Keratinocyte (primary cell): ENCODE measurements around the gene BABAM2. TPM values are rescaled to one million over a fixed set of nuclear protein-coding genes. Genes with fewer than 3 reads are reported as not detected.

Experiments
- DNase-seq: peaks from one replicate; pipeline ENCODE4 v3.0.0-alpha.2; 2011; ENCODE audit warnings: low read depth, missing footprints, low spot score
- FAIRE-seq: peaks from 2 replicates; lab custom pipeline; 2011; peaks lifted over from hg19 to GRCh38; lab: Jason Lieb, UNC
- H2AFZ ChIP-seq: 2 replicates; pipeline ENCODE4 v1.6.0; 2012; ENCODE audit warnings: low read length, control low read depth, inconsistent platforms; ENCODE audit not compliant: control insufficient read depth
- H3K27ac ChIP-seq: 2 replicates; pipeline ENCODE4 v1.5.1; 2011; ENCODE audit warnings: low read length; ENCODE audit not compliant: control insufficient read depth, insufficient read depth
- H3K27me3 ChIP-seq: 3 replicates; pipeline ENCODE4 v1.6.0; 2011; ENCODE audit warnings: low read length; ENCODE audit not compliant: control insufficient read depth, insufficient read depth; ENCODE audit errors: extremely low read depth
- H3K36me3 ChIP-seq, 2 experiments: 2 replicates in 1 of 2; 3 replicates in 1 of 2; pipeline ENCODE4 v1.5.1; 2011; ENCODE audit warnings: low read length in 2 of 2, mild to moderate bottlenecking in 1 of 2; ENCODE audit not compliant: control insufficient read depth in 2 of 2, insufficient read depth in 2 of 2; ENCODE audit errors: extremely low read depth in 1 of 2
- H3K4me1 ChIP-seq: 3 replicates; pipeline ENCODE4 v1.5.1; 2011; ENCODE audit warnings: low read length; ENCODE audit not compliant: control insufficient read depth, insufficient read depth; ENCODE audit errors: extremely low read depth
- H3K4me2 ChIP-seq: 3 replicates; pipeline ENCODE4 v1.6.0; 2011; ENCODE audit warnings: low read depth, low read length; ENCODE audit not compliant: control insufficient read depth, insufficient read depth; ENCODE audit errors: extremely low read depth
- H3K4me3 ChIP-seq, 3 experiments: fragments of 200-600 bp in 1 of 3; sonication (generic) in 1 of 3; 2 replicates in 2 of 3; 3 replicates in 1 of 3; pipeline ENCODE4 v1.5.1; 2011 to 2016; ENCODE audit warnings: low read length in 3 of 3, mild to moderate bottlenecking in 3 of 3, control low read depth in 2 of 3, inconsistent platforms in 1 of 3, low read depth in 1 of 3, mixed read lengths in 1 of 3, mixed run types in 1 of 3, moderate library complexity in 1 of 3; ENCODE audit not compliant: control insufficient read depth in 2 of 3, insufficient read depth in 2 of 3; ENCODE audit errors: extremely low read depth in 1 of 3
- H3K79me2 ChIP-seq: 2 replicates; pipeline ENCODE4 v1.6.0; 2012; ENCODE audit warnings: low read length; ENCODE audit not compliant: control insufficient read depth, insufficient read depth
- H3K9ac ChIP-seq: 3 replicates; pipeline ENCODE4 v1.6.0; 2011; ENCODE audit warnings: low read length; ENCODE audit not compliant: control insufficient read depth, insufficient read depth; ENCODE audit errors: extremely low read depth
- H3K9me1 ChIP-seq: 3 replicates; pipeline ENCODE4 v1.6.0; 2011; ENCODE audit warnings: low read length; ENCODE audit not compliant: control insufficient read depth, insufficient read depth; ENCODE audit errors: extremely low read depth
- H3K9me3 ChIP-seq: 2 replicates; pipeline ENCODE4 v1.5.1; 2012; ENCODE audit warnings: low read depth, low read length; ENCODE audit not compliant: control insufficient read depth
- H4K20me1 ChIP-seq: 3 replicates; pipeline ENCODE4 v1.6.0; 2011; ENCODE audit warnings: low read length; ENCODE audit not compliant: control insufficient read depth, insufficient read depth; ENCODE audit errors: extremely low read depth
- CTCF ChIP-seq, 3 experiments: IDR thresholded peaks in 1 of 3; conservative IDR thresholded peaks in 1 of 3; optimal IDR thresholded peaks in 1 of 3; 2 replicates in 2 of 3; 3 replicates in 1 of 3; pipeline versions ENCODE3 to v1.5.1; 2011; ENCODE audit warnings: low read length in 3 of 3, mild to moderate bottlenecking in 3 of 3, moderate library complexity in 2 of 3, control low read depth in 1 of 3, inconsistent platforms in 1 of 3; ENCODE audit not compliant: insufficient read depth in 2 of 3; ENCODE audit errors: extremely low read depth in 1 of 3
- EZH2 ChIP-seq: IDR thresholded peaks from one replicate; pipeline ENCODE4 v1.6.1; 2012; ENCODE audit warnings: inconsistent platforms, mild to moderate bottlenecking, low read length, moderate library complexity
- dilution Hi-C: fragments of 300-500 bp; cut with MboI; formaldehyde crosslinking; loops from one replicate; pipeline ENCODE4 v1.7.0; 2020; ENCODE audit warnings: low sequenced_read_pairs; ENCODE audit not compliant: extremely low pct_ligation_motif_present
- polyA plus RNA-seq, 5 experiments: library from polyadenylated mRNA; depleted of rRNA in 3 of 5; stranded (reverse) in 3 of 5; stranded (forward) in 1 of 5; unstranded in 1 of 5; fragments of >200 nt; gene quantifications; 1 replicate in 1 of 5; 2 replicates in 3 of 5; 3 replicates in 1 of 5; pipeline versions ENCODE4 v1.2.1 to v1.2.3, GENCODE V29; 2011 to 2012; ENCODE audit warnings: missing spikeins in 2 of 5, low read depth in 1 of 5, low replicate concordance in 1 of 5

BABAM2 gene
- polyA plus RNA-seq, 1 donor (not counting 4 experiments of a cell fraction or from before 2014, with no cell fraction given): 29.8 TPM

GRCh38 chr2:28117104-28117596 is 226.6 kb downstream of the BABAM2 start:
- no peak overlapping the region for H3K4me3 ChIP-seq
- no peak overlapping the region for H2AFZ ChIP-seq
- no peak for TF ChIP-seq EZH2
- no peak for TF ChIP-seq CTCF (optimal IDR thresholded peaks at IDR 0.05 in 1 of 3, IDR thresholded peaks at IDR 0.05 in 1 of 3, conservative IDR thresholded peaks at IDR 0.05 in 1 of 3; ENCODE audit: extremely low read depth in 1 of 3, insufficient read depth in 2 of 3, low read length in 3 of 3)
- H3K9me1 ChIP-seq: no peaks in the 10 kb centered on the region
- no peaks in the 10 kb centered on the region for H3K27me3 ChIP-seq
- no peak overlapping the region for H3K9ac ChIP-seq
- dilution Hi-C loops: no loop called here
- H4K20me1 ChIP-seq: no peaks in the 10 kb centered on the region
- FAIRE-seq (no peak), DNase-seq (no peak)
- no peak overlapping the region for H3K4me2 ChIP-seq
- H3K27ac ChIP-seq: no peak overlapping the region
- H3K36me3 ChIP-seq: no peaks in the 10 kb centered on the region
- no peaks in the 10 kb centered on the region for H3K9me3 ChIP-seq
- no peaks in the 10 kb centered on the region for H3K79me2 ChIP-seq
- H3K4me1 ChIP-seq: no peaks in the 10 kb centered on the region

GRCh38 chr2:28119631-28120030 is 229.1 kb downstream of the BABAM2 start:
- FAIRE-seq: no peak
- dilution Hi-C loops: no loop called here
- H3K9me3 ChIP-seq: no peaks in the 10 kb centered on the region

More at GRCh38 chr2:28119631-28120030, 229.1 kb downstream of the BABAM2 start:
- no peak overlapping the region for H3K4me3 ChIP-seq
- no peaks in the 10 kb centered on the region for H3K27me3 ChIP-seq
- no peak for TF ChIP-seq CTCF (optimal IDR thresholded peaks at IDR 0.05 in 1 of 3, IDR thresholded peaks at IDR 0.05 in 1 of 3, conservative IDR thresholded peaks at IDR 0.05 in 1 of 3; ENCODE audit: extremely low read depth in 1 of 3, insufficient read depth in 2 of 3, low read length in 3 of 3)
- TF ChIP-seq EZH2: no peak
- no peaks in the 10 kb centered on the region for H3K9me1 ChIP-seq
- no peak overlapping the region for H3K4me2 ChIP-seq
- no peaks in the 10 kb centered on the region for H3K4me1 ChIP-seq
- H3K36me3 ChIP-seq: no peaks in the 10 kb centered on the region
- H3K9ac ChIP-seq: no peak overlapping the region
- H2AFZ ChIP-seq: no peak overlapping the region
- no peaks in the 10 kb centered on the region for H4K20me1 ChIP-seq
- H3K79me2 ChIP-seq: no peaks in the 10 kb centered on the region
- H3K27ac ChIP-seq: no peak overlapping the region
- no peak for DNase-seq
